Neural cell (in vitro differentiated cells): ENCODE results near the gene HSD11B2. TPM values are rescaled to one million over a fixed set of nuclear protein-coding genes. Genes with fewer than 3 reads are reported as not detected.

Experiments used
- H2AFZ ChIP-seq: fragments of 200-600, 300-800 bp; sonication (generic), shearing (Covaris generic); 2 replicates; pipeline ENCODE4 v1.6.0; 2014; ENCODE audit warnings: low read depth, mild to moderate bottlenecking, antibody characterized with exemption, low read length, moderate library complexity
- H3F3A ChIP-seq: fragments of 200-600 bp; shearing (Covaris generic); 2 replicates; pipeline ENCODE4 v1.6.1; 2016; ENCODE audit warnings: mild to moderate bottlenecking, moderate library complexity, mixed read lengths, antibody characterized with exemption, low read length; ENCODE audit not compliant: insufficient read depth, poor library complexity, severe bottlenecking
- H3K27ac ChIP-seq: fragments of 200-600, 300-800 bp; sonication (generic), shearing (Covaris generic); 2 replicates; pipeline ENCODE4 v1.5.1; 2014; ENCODE audit warnings: mild to moderate bottlenecking, low read length, moderate library complexity
- H3K27me3 ChIP-seq: fragments of 300-800, 200-600 bp; sonication (generic), shearing (Covaris generic); 2 replicates; pipeline ENCODE4 v1.6.0; 2014; ENCODE audit warnings: mild to moderate bottlenecking, low read depth, low read length, moderate library complexity; ENCODE audit not compliant: insufficient read depth
- H3K36me3 ChIP-seq: fragments of 300-800, 200-600 bp; sonication (generic), shearing (Covaris generic); 2 replicates; pipeline ENCODE4 v1.5.1; 2014; ENCODE audit warnings: mild to moderate bottlenecking, antibody characterized with exemption, low read length, moderate library complexity; ENCODE audit not compliant: insufficient read depth
- H3K4me2 ChIP-seq: fragments of 300-800, 200-600 bp; sonication (generic), shearing (Covaris generic); 2 replicates; pipeline ENCODE4 v1.6.0; 2014; ENCODE audit warnings: mild to moderate bottlenecking, low read length
- H3K4me3 ChIP-seq: fragments of 300-800, 200-600 bp; sonication (generic), shearing (Covaris generic); 2 replicates; pipeline ENCODE4 v1.5.1; 2014; ENCODE audit warnings: mild to moderate bottlenecking, low read length, moderate library complexity
- H3K79me2 ChIP-seq: fragments of 200-600 bp; shearing (Covaris generic); replicated peaks from 2 replicates; pipeline ENCODE4 v1.6.0; 2014; ENCODE audit warnings: mild to moderate bottlenecking, low read length, moderate library complexity; ENCODE audit not compliant: insufficient read depth
- H3K9ac ChIP-seq: fragments of 300-800, 200-600 bp; sonication (generic), shearing (Covaris generic); 2 replicates; pipeline ENCODE4 v1.6.1; 2016; ENCODE audit warnings: mild to moderate bottlenecking, low read length, mixed read lengths
- H3K9me2 ChIP-seq: fragments of 200-600 bp; shearing (Covaris generic); 2 replicates; pipeline ENCODE4 v1.6.1; 2016; ENCODE audit warnings: mild to moderate bottlenecking, low read length, mixed read lengths; ENCODE audit not compliant: insufficient read depth
- H3K9me3 ChIP-seq: fragments of 200-600, 300-800 bp; sonication (generic), shearing (Covaris generic); 2 replicates; pipeline ENCODE4 v1.6.1; 2016; ENCODE audit warnings: mild to moderate bottlenecking, mixed run types, low read length, moderate library complexity, mixed read lengths
- H4K20me1 ChIP-seq: fragments of 200-600 bp; shearing (Covaris generic); 2 replicates; pipeline ENCODE4 v1.6.1; 2016; ENCODE audit warnings: mild to moderate bottlenecking, mixed run types; ENCODE audit not compliant: insufficient read depth
- EP300 ChIP-seq: fragments of 450-650 bp; conservative IDR thresholded peaks from 2 replicates; pipeline ENCODE4 v1.6.1; 2014; ENCODE audit warnings: antibody characterized with exemption, mild to moderate bottlenecking, moderate library complexity; ENCODE audit not compliant: poor library complexity, severe bottlenecking
- EZH2 ChIP-seq: fragments of 200-600, 300-800 bp; shearing (Covaris generic), sonication (generic); IDR thresholded peaks from 2 replicates; pipeline ENCODE4 v1.6.1; 2014; ENCODE audit warnings: antibody characterized with exemption, low read length, borderline replicate concordance, mild to moderate bottlenecking; ENCODE audit not compliant: insufficient read depth, poor library complexity, severe bottlenecking
- MXI1 ChIP-seq: fragments of 450-650 bp; conservative IDR thresholded peaks from 2 replicates; pipeline ENCODE4 v1.6.1; 2014; ENCODE audit warnings: antibody characterized with exemption, mild to moderate bottlenecking; ENCODE audit not compliant: poor library complexity, severe bottlenecking
- POLR2AphosphoS5 ChIP-seq: IDR thresholded peaks from 2 replicates; pipeline ENCODE4 v1.6.1; 2012
- RAD21 ChIP-seq: fragments of 450-650 bp; conservative IDR thresholded peaks from 2 replicates; pipeline ENCODE4 v1.6.1; 2014; ENCODE audit warnings: antibody characterized with exemption, mild to moderate bottlenecking, moderate library complexity
- REST ChIP-seq: IDR thresholded peaks from 2 replicates; pipeline ENCODE4 v1.6.1; 2012; ENCODE audit warnings: borderline replicate concordance
- SMC3 ChIP-seq: fragments of 450-650 bp; conservative IDR thresholded peaks from 2 replicates; pipeline ENCODE4 v1.6.1; 2014; ENCODE audit warnings: antibody characterized with exemption, mild to moderate bottlenecking, moderate library complexity; ENCODE audit not compliant: poor library complexity
- TAF1 ChIP-seq: IDR thresholded peaks from 2 replicates; pipeline ENCODE4 v1.6.1; 2012; ENCODE audit warnings: low read depth
- polyA plus RNA-seq: library from polyadenylated mRNA; depleted of rRNA; stranded (reverse); fragments of >200 nt; gene quantifications from 2 replicates; pipeline ENCODE4 v1.2.3, GENCODE V29; 2014
- TF ChIP-seq, protein P1 (sequence below): fragments of 450-650 bp; IDR thresholded peaks from 2 replicates; pipeline ENCODE4 v1.5.1; 2014; ENCODE audit warnings: antibody characterized with exemption, mild to moderate bottlenecking, moderate library complexity; ENCODE audit not compliant: poor library complexity, severe bottlenecking

Gene HSD11B2
- polyA plus RNA-seq, 1 donor from 2014 or later, result 0.24 TPM

- Histone ChIP-seq H2AFZ (no peak overlapping the region), H3K79me2 (no peaks in the 10 kb centered on the region), H3K9me3 (no peaks in the 10 kb centered on the region), H3K9me2 (no peaks in the 10 kb centered on the region), H3K9ac (no peak overlapping the region), H3F3A (no peaks in the 10 kb centered on the region), H3K27me3 (no peaks in the 10 kb centered on the region), H3K4me3 (no peak overlapping the region), H3K36me3 (no peaks in the 10 kb centered on the region), H4K20me1 (no peaks in the 10 kb centered on the region), H3K4me2 (no peak overlapping the region), H3K27ac (no peak overlapping the region)
- TF ChIP-seq EP300 (no peak), EZH2 (no peak), REST (no peak), TAF1 (no peak), SMC3 (no peak), POLR2AphosphoS5 (no peak), RAD21 (no peak), MXI1 (no peak)
- TF ChIP-seq, protein P1, sequence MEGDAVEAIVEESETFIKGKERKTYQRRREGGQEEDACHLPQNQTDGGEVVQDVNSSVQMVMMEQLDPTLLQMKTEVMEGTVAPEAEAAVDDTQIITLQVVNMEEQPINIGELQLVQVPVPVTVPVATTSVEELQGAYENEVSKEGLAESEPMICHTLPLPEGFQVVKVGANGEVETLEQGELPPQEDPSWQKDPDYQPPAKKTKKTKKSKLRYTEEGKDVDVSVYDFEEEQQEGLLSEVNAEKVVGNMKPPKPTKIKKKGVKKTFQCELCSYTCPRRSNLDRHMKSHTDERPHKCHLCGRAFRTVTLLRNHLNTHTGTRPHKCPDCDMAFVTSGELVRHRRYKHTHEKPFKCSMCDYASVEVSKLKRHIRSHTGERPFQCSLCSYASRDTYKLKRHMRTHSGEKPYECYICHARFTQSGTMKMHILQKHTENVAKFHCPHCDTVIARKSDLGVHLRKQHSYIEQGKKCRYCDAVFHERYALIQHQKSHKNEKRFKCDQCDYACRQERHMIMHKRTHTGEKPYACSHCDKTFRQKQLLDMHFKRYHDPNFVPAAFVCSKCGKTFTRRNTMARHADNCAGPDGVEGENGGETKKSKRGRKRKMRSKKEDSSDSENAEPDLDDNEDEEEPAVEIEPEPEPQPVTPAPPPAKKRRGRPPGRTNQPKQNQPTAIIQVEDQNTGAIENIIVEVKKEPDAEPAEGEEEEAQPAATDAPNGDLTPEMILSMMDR, result no peak
Observed at GRCh38 chr16:67394155-67395104, 36.5 kb upstream of the HSD11B2 start.

GRCh38 chr16:67395105-67395457 lies 35.8 kb upstream of the HSD11B2 start:
- Histone ChIP-seq H2AFZ (no peak overlapping the region), H3K79me2 (no peaks in the 10 kb centered on the region), H3K9me2 (no peaks in the 10 kb centered on the region), H4K20me1 (no peaks in the 10 kb centered on the region), H3K27ac (no peak overlapping the region), H3K9me3 (no peaks in the 10 kb centered on the region), H3K4me2 (no peak overlapping the region), H3K4me3 (no peak overlapping the region), H3K36me3 (no peaks in the 10 kb centered on the region), H3K9ac (no peak overlapping the region), H3F3A (no peaks in the 10 kb centered on the region), H3K27me3 (no peaks in the 10 kb centered on the region)
- TF ChIP-seq MXI1, result no peak
- TF ChIP-seq EZH2, result no peak
- TF ChIP-seq TAF1, result no peak
- no peak for TF ChIP-seq REST
- TF ChIP-seq RAD21, result no peak
- TF ChIP-seq EP300, result no peak
- TF ChIP-seq SMC3, result no peak
